HEK293 (cell line): ENCODE measurements around the gene CCDC112.
A peak's percentile ranks its signal among the peaks of the same experiment; 100 is the strongest.

ENCODE experiments used
- CTCF ChIP-seq: fragments of 450-650 bp; formaldehyde crosslinking; IDR thresholded peaks from 2 replicates; pipeline ENCODE4 v1.5.1; 2016; ENCODE audit warnings: missing biosample characterization, missing genetic modification characterization
- GLIS1 ChIP-seq: fragments of 450-650 bp; formaldehyde crosslinking; IDR thresholded peaks from 2 replicates; pipeline ENCODE4 v1.5.1; 2016; ENCODE audit warnings: missing biosample characterization, missing genetic modification characterization
- KLF10 ChIP-seq: fragments of 450-650 bp; IDR thresholded peaks from 2 replicates; pipeline ENCODE4 v1.5.1; 2018; ENCODE audit warnings: missing biosample characterization, mild to moderate bottlenecking, missing genetic modification characterization
- KLF16 ChIP-seq: fragments of 450-650 bp; formaldehyde crosslinking; IDR thresholded peaks from 2 replicates; pipeline ENCODE4 v1.5.1; 2017; ENCODE audit warnings: missing biosample characterization, missing genetic modification characterization
- MEIS1 ChIP-seq: sonication (generic); formaldehyde crosslinking; IDR thresholded peaks from 2 replicates; pipeline ENCODE4 v1.8.1; 2022; ENCODE audit warnings: missing genetic modification reagents, mild to moderate bottlenecking, borderline replicate concordance
- MZF1 ChIP-seq: fragments of 450-650 bp; formaldehyde crosslinking; IDR thresholded peaks from 2 replicates; pipeline ENCODE4 v1.5.1; 2017; ENCODE audit warnings: missing biosample characterization, missing genetic modification characterization, borderline replicate concordance
- PRDM10 ChIP-seq: fragments of 450-650 bp; formaldehyde crosslinking; IDR thresholded peaks from 2 replicates; pipeline ENCODE4 v1.5.1; 2016; ENCODE audit warnings: missing biosample characterization, missing genetic modification characterization
- PRDM4 ChIP-seq: fragments of 450-650 bp; formaldehyde crosslinking; IDR thresholded peaks from 2 replicates; pipeline ENCODE4 v1.5.1; 2017; ENCODE audit warnings: missing biosample characterization, missing genetic modification characterization
- YY2 ChIP-seq: fragments of 450-650 bp; formaldehyde crosslinking; IDR thresholded peaks from 2 replicates; pipeline ENCODE4 v1.5.1; 2016; ENCODE audit warnings: missing biosample characterization, missing genetic modification characterization
- ZBTB20 ChIP-seq: fragments of 450-650 bp; formaldehyde crosslinking; IDR thresholded peaks from 2 replicates; pipeline ENCODE4 v1.5.1; 2016; ENCODE audit warnings: missing biosample characterization, missing genetic modification characterization
- ZBTB44 ChIP-seq: fragments of 450-650 bp; IDR thresholded peaks from 2 replicates; pipeline ENCODE4 v1.5.1; 2018; ENCODE audit warnings: missing biosample characterization, mild to moderate bottlenecking, missing genetic modification characterization
- ZNF138 ChIP-seq: fragments of 450-650 bp; formaldehyde crosslinking; IDR thresholded peaks from 2 replicates; pipeline ENCODE4 v1.5.1; 2016; ENCODE audit warnings: missing biosample characterization, missing genetic modification characterization, borderline replicate concordance
- ZNF157 ChIP-seq: fragments of 450-650 bp; formaldehyde crosslinking; IDR thresholded peaks from 2 replicates; pipeline ENCODE4 v1.5.1; 2016; ENCODE audit warnings: missing biosample characterization, missing genetic modification characterization
- ZNF26 ChIP-seq: fragments of 450-650 bp; formaldehyde crosslinking; IDR thresholded peaks from 2 replicates; pipeline ENCODE4 v1.5.1; 2016; ENCODE audit warnings: missing biosample characterization, missing genetic modification characterization
- ZNF37A ChIP-seq: fragments of 450-650 bp; IDR thresholded peaks from 2 replicates; pipeline ENCODE4 v1.5.1; 2018; ENCODE audit warnings: missing biosample characterization, missing genetic modification characterization
- ZNF449 ChIP-seq: fragments of 450-650 bp; formaldehyde crosslinking; IDR thresholded peaks from 2 replicates; pipeline ENCODE4 v1.5.1; 2017; ENCODE audit warnings: missing biosample characterization, mild to moderate bottlenecking, missing genetic modification characterization, moderate library complexity
- ZNF514 ChIP-seq: fragments of 450-650 bp; formaldehyde crosslinking; IDR thresholded peaks from 2 replicates; pipeline ENCODE4 v1.5.1; 2016; ENCODE audit warnings: missing biosample characterization, missing genetic modification characterization
- ZNF530 ChIP-seq: fragments of 450-650 bp; formaldehyde crosslinking; IDR thresholded peaks from 2 replicates; pipeline ENCODE4 v1.5.1; 2016; ENCODE audit warnings: low read depth, missing biosample characterization, missing genetic modification characterization
- ZNF580 ChIP-seq: fragments of 450-650 bp; formaldehyde crosslinking; IDR thresholded peaks from 2 replicates; pipeline ENCODE4 v1.5.1; 2016; ENCODE audit warnings: missing biosample characterization, missing genetic modification characterization
- ZNF624 ChIP-seq: fragments of 450-650 bp; formaldehyde crosslinking; IDR thresholded peaks from 2 replicates; pipeline ENCODE4 v1.5.1; 2017; ENCODE audit warnings: missing biosample characterization, missing genetic modification characterization
- ZNF660 ChIP-seq: fragments of 450-650 bp; IDR thresholded peaks from 2 replicates; pipeline ENCODE4 v1.5.1; 2018; ENCODE audit warnings: missing biosample characterization, mild to moderate bottlenecking, missing genetic modification characterization
- ZNF76 ChIP-seq: fragments of 450-650 bp; formaldehyde crosslinking; IDR thresholded peaks from 2 replicates; pipeline ENCODE4; 2016; ENCODE audit warnings: low read depth, missing biosample characterization, missing genetic modification characterization, borderline replicate concordance
- ZSCAN23 ChIP-seq: fragments of 450-650 bp; formaldehyde crosslinking; IDR thresholded peaks from 2 replicates; pipeline ENCODE4 v1.5.1; 2016; ENCODE audit warnings: missing biosample characterization, missing genetic modification characterization
- ZXDB ChIP-seq: fragments of 450-650 bp; formaldehyde crosslinking; IDR thresholded peaks from 2 replicates; pipeline ENCODE4 v1.5.1; 2016; ENCODE audit warnings: missing biosample characterization, missing genetic modification characterization

The CCDC112 gene

GRCh38 chr5:115262321-115263077, 34.0 kb downstream of the CCDC112 start, which contains the start of gene PGGT1B (continued):
- TF ChIP-seq YY2 (tag by site-specific recombination) (peak; percentile 89), KLF10 (tag by site-specific recombination) (no peak), ZSCAN23 (tag by site-specific recombination) (0 out of 2 replicates have a peak, but pooled peaks have one; percentile 24), ZBTB20 (tag by site-specific recombination) (peak; percentile 72; the same call in 1 of the 2 replicates), ZNF26 (no peak), ZNF580 (tag by site-specific recombination) (peak; percentile 68; the same call in 1 of the 2 replicates), ZNF76 (tag by site-specific recombination) (peak; percentile 52; the same call in 1 of the 2 replicates), CTCF (tag by site-specific recombination) (peak; percentile 65; the same call in 1 of the 2 replicates), GLIS1 (tag by site-specific recombination) (no peak), PRDM10 (tag by site-specific recombination) (peak; percentile 93), ZNF660 (tag by site-specific recombination) (peak; percentile 83), MEIS1 (CRISPR knock-in tag) (no peak), MZF1 (peak; percentile 77), ZNF514 (no peak), ZBTB44 (tag by site-specific recombination) (no peak), ZNF530 (tag by site-specific recombination) (no peak), ZXDB (tag by site-specific recombination) (peak; percentile 87), ZNF37A (tag by site-specific recombination) (0 out of 2 replicates have a peak, but pooled peaks have one; percentile 64), ZNF624 (tag by site-specific recombination) (no peak), PRDM4 (peak; percentile 86), KLF16 (tag by site-specific recombination) (no peak), ZNF157 (no peak), ZNF449 (no peak; the same call in 1 of the 2 replicates), ZNF138 (tag by site-specific recombination) (no peak)
